ENCODE results near the gene ASPSCR1. TPM values are rescaled to one million over a fixed set of nuclear protein-coding genes. Genes with fewer than 3 reads are reported as not detected.
"Not testable (repeated sequence)": the region's sequence is repeated elsewhere in the genome, so short reads cannot be mapped to it uniquely, and the experiment has no call there.

ASPSCR1 gene
- total RNA-seq, 2 donors from 2014 or later: 19.7 to 62.3 TPM

- Mint-ChIP-seq H3K36me3 (no peaks in the 10 kb centered on the region), H3K27ac (no peak overlapping the region), H3K9me3 (no peaks in the 10 kb centered on the region)
- peak; percentile 11 to 72 for ATAC-seq
- peak in 1 of 2 donors; percentile 69 for DNase-seq (ENCODE audit: low spot score in 2 of 2)
Observed at GRCh38 chr17:82031885-82032627, 54.6 kb downstream of the ASPSCR1 start.

GRCh38 chr17:82033359-82034085 lies 56.1 kb downstream of the ASPSCR1 start:
- no peaks in the 10 kb centered on the region for H3K36me3 Mint-ChIP-seq
- no peak for DNase-seq (ENCODE audit: low spot score in 2 of 2)
- ATAC-seq: no peak
- no peak overlapping the region for H3K27ac Mint-ChIP-seq
- no peaks in the 10 kb centered on the region for H3K9me3 Mint-ChIP-seq

- no peaks in the 10 kb centered on the region for H3K36me3 Mint-ChIP-seq
- H3K9me3 Mint-ChIP-seq: no peaks in the 10 kb centered on the region
- H3K27ac Mint-ChIP-seq: no peak overlapping the region
- DNase-seq (ENCODE audit: low spot score in 2 of 2) (no peak), ATAC-seq (no peak)
Observed at GRCh38 chr17:82034371-82035011, 57.1 kb downstream of the ASPSCR1 start.

GRCh38 chr17:82035488-82035887 lies 58.1 kb downstream of the ASPSCR1 start:
- Mint-ChIP-seq H3K9me3 (no peaks in the 10 kb centered on the region), H3K27ac (no peak overlapping the region), H3K36me3 (no peaks in the 10 kb centered on the region)
- ATAC-seq (no peak), DNase-seq (ENCODE audit: low spot score in 2 of 2) (no peak)

GRCh38 chr17:82035956-82036633 lies 58.7 kb downstream of the ASPSCR1 start:
- Mint-ChIP-seq H3K9me3 (no peaks in the 10 kb centered on the region), H3K27ac (no peak overlapping the region), H3K36me3 (no peaks in the 10 kb centered on the region)
- no peak for ATAC-seq
- DNase-seq (ENCODE audit: low spot score in 2 of 2): no peak

- H3K27ac Mint-ChIP-seq: peak overlapping the region in 1 of 2 donors; percentile 50
- ATAC-seq: no peak
Observed at GRCh38 chr17:82036634-82037091, 59.2 kb downstream of the ASPSCR1 start.

GRCh38 chr17:82037092-82037888 lies 59.9 kb downstream of the ASPSCR1 start, which contains the start of gene DCXR:
TSS of gene DCXR (minus strand) at chr17:82037697. CDS start at chr17:82037682, 15 bp downstream.
- Mint-ChIP-seq H3K36me3 (no peaks in the 10 kb centered on the region), H3K27ac (peak within 1 kb of the TSS; percentile 63 to 71), H3K9me3 (no peaks in the 10 kb centered on the region)
- DNase-seq (ENCODE audit: low spot score in 2 of 2): peak; percentile 97 to 98
- ATAC-seq: peak; percentile 96

More at GRCh38 chr17:82036634-82037091, 59.2 kb downstream of the ASPSCR1 start:
- H3K36me3 Mint-ChIP-seq: no peaks in the 10 kb centered on the region
- H3K9me3 Mint-ChIP-seq: no peaks in the 10 kb centered on the region
- no peak for DNase-seq (ENCODE audit: low spot score in 2 of 2)

- DNase-seq (ENCODE audit: low spot score in 2 of 2) (no peak), ATAC-seq (no peak)
- H3K36me3 Mint-ChIP-seq: no peaks in the 10 kb centered on the region
- H3K27ac Mint-ChIP-seq: peak overlapping the region in 1 of 2 donors; percentile 71
- no peaks in the 10 kb centered on the region for H3K9me3 Mint-ChIP-seq
Observed at GRCh38 chr17:82037889-82038195, 60.4 kb downstream of the ASPSCR1 start.

GRCh38 chr17:82038796-82039409 lies 61.5 kb downstream of the ASPSCR1 start:
- H3K9me3 Mint-ChIP-seq; H3K27ac Mint-ChIP-seq; H3K36me3 Mint-ChIP-seq; DNase-seq (ENCODE audit: low spot score in 2 of 2); ATAC-seq: not testable (repeated sequence)

- ATAC-seq (no peak), DNase-seq (ENCODE audit: low spot score in 2 of 2) (no peak)
- H3K9me3 Mint-ChIP-seq: no peaks in the 10 kb centered on the region
- no peaks in the 10 kb centered on the region for H3K36me3 Mint-ChIP-seq
- H3K27ac Mint-ChIP-seq: no peak overlapping the region
Observed at GRCh38 chr17:82039695-82040299, 62.4 kb downstream of the ASPSCR1 start.

GRCh38 chr17:82041144-82041814 lies 63.9 kb downstream of the ASPSCR1 start:
- no peak for ATAC-seq
- H3K9me3 Mint-ChIP-seq: no peaks in the 10 kb centered on the region
- no peaks in the 10 kb centered on the region for H3K36me3 Mint-ChIP-seq
- H3K27ac Mint-ChIP-seq: no peak overlapping the region
- no peak for DNase-seq (ENCODE audit: low spot score in 2 of 2)

GRCh38 chr17:82042649-82043048 lies 65.2 kb downstream of the ASPSCR1 start:
- H3K36me3 Mint-ChIP-seq: no peaks in the 10 kb centered on the region

GRCh38 chr17:82043507-82043906 lies 66.1 kb downstream of the ASPSCR1 start:
- ATAC-seq (no peak), DNase-seq (ENCODE audit: low spot score in 2 of 2) (no peak)
- Mint-ChIP-seq H3K9me3 (no peaks in the 10 kb centered on the region), H3K27ac (no peak overlapping the region), H3K36me3 (no peaks in the 10 kb centered on the region)

More at GRCh38 chr17:82042649-82043048, 65.2 kb downstream of the ASPSCR1 start:
- DNase-seq (ENCODE audit: low spot score in 2 of 2): no peak
- ATAC-seq: no peak
- H3K9me3 Mint-ChIP-seq: no peaks in the 10 kb centered on the region
- H3K27ac Mint-ChIP-seq: no peak overlapping the region

GRCh38 chr17:82045936-82046484 lies 68.6 kb downstream of the ASPSCR1 start:
- Mint-ChIP-seq H3K36me3 (no peaks in the 10 kb centered on the region), H3K9me3 (no peaks in the 10 kb centered on the region), H3K27ac (no peak overlapping the region)
- DNase-seq (ENCODE audit: low spot score in 2 of 2) (no peak), ATAC-seq (no peak)

- no peak for DNase-seq (ENCODE audit: low spot score in 2 of 2)
- Mint-ChIP-seq H3K36me3 (no peaks in the 10 kb centered on the region), H3K9me3 (no peaks in the 10 kb centered on the region), H3K27ac (no peak overlapping the region)
- no peak for ATAC-seq
Observed at GRCh38 chr17:82046903-82047302, 69.5 kb downstream of the ASPSCR1 start.

All from activated naive CD4-positive, alpha-beta T cell treated with anti-CD3 and anti-CD28 coated beads, Interleukin-2, amount 50 U/mL, for 72 hours (primary cell).